GM19455 (cell line): Measurements from ENCODE around the gene SVIL.
"Not testable (repeated sequence)": the region's sequence is repeated elsewhere in the genome, so short reads cannot be mapped to it uniquely, and the experiment has no call there.

Source experiments
- ATAC-seq: cut with Tn5 transposase; IDR thresholded peaks from one replicate; pipeline ENCODE4 v1.9.1; 2021; ENCODE audit not compliant: unreplicated experiment

The SVIL gene

DNA sequence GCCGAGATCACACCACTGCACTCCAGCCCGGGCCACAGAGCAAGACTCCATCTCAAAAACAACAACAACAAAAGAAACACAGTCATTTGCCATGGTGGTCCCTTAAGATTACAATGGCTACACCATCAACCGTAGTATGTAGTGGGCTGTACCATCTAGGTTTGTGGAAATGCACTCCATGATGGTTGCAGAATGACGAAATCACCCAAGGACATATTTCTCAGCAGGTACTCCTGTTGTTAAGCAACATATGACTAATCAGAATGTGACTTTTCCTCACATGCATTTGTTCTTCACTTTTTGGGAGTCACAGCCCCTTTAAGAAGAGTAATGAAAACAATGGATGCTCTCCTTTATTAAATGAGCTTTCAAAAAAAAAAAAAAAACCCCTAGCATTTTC is 11.0 kb downstream of the SVIL start:
- ATAC-seq, result no peak

DNA sequence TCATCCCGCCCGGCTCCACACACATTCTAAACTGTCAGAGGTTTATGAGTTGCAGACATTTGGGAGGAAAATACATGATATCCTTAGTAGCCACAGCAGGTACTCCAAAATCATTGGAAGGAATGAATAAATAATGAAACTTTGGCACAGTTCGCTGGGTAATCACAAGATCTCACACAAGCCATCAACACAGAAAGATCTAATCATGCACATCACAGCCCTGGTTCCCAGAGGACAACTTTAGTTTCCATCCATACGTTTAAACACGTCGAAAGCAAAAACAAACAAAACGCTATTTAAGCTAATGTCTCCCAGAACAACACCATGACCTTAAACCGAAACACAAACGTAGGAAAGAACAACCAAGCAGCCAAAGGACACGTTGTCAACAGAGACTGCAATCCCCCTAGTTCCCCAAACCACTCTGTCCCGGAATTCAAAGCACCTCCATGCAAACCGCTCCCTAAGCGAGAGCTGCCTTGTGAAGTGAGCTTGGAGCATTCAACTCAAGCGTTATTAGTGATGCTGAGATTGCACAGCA is 12.3 kb downstream of the SVIL start:
- no peak for ATAC-seq

DNA sequence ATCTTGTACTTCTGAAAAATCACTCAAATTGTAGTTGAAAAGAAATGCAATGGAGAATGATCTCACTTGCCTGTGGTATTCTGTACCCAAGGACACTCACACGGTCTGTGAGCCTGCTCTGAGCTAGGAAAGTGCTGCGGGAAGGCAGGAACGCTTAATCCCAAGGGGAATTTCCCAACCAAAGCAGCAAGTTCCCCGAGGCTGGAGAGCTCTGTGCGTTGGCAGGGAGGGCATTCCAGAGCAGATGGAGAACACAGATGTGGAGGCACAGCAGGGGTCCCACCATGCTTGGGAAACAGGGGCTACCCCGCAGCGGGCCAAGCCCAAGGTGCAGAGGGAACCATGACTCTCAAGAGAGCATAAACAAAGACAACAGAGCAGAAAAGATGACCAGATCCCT is 13.6 kb downstream of the SVIL start:
- no peak for ATAC-seq

DNA sequence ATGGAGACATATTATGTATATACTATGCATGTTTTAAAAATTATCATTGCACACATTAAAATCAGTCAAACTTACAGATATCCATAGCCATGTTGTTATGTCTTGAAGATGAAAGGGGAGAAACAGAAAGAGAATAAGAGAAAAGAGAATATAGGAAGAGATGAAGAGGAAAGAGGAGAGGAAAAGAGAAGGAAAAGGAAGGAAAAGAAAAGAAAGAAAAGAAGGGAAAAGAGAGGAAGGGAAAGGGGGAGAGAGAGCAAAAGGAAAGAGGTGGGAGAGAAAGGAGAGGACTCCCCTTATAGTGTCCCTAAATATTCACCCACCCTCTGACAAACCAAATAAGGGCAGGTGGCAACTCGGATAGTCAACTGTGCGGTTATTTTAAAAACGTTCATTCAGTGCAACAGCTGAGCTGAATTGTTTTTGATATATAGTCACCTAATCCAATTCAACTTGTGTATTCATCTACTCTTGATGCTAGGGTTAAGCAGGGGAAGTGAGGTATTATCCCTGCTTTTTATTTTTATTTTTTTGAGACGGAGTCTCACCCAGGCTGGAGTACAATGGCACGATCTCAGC is 14.6 kb downstream of the SVIL start:
- ATAC-seq, result no peak

DNA sequence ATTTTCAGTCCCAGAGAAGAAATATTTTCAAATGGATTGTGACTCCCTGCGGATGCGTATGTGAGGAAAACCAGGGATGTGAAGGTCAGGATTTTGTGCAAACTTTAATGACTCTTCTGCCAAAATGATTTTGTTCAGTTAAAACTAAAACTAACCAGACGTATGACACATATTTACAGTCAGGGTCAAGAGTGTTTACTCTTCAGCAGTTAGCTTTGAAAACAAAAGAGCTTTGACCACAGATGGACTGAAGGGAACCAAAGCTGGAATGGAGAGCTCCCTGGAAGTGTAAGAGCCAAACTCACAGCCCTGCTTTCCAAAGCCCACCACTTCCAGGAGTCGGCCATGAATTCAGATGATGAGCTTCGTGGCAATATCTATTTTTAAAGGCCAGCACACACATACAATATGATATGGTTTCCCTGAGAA is 15.5 kb downstream of the SVIL start:
- ATAC-seq, result no peak

DNA sequence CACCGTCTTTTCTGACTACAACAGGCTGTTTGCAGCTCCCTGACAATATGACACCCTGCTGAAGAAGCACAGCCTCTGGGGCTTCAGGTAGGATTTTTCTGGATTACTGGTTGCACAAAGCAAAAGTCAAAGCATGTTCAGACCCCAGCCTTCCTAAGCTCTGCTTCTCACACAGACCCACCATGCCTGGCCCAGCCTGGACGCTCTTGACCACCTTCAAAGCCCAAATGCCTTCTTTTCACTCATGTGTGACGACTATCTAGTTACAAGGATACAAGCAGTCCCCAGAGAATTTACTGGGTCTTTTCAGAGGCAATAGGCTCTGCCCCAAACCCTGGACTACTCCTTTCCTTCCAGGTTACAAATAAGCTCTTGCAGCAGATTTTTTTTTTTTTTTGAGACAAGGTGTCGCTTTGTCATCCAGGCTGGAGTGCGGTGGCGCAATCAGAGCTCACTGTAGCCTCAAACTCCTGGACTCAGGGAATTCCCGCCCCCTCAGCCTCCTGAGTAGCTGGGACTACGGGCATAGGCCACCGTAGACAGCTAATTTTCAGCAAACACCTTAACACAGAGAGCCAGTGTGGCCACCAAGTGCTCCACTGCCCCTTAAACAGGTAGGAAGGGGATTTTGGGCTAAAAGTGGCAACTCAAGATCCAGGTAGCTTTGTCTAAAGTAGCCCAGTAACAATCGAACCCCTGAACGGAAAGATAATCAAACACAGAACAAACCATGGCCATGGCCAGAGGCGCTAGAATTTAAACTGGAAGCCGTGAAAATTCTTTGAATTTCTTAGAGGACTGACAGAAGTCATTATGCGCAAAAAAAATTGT is 16.2 kb downstream of the SVIL start:
- no peak for ATAC-seq

DNA sequence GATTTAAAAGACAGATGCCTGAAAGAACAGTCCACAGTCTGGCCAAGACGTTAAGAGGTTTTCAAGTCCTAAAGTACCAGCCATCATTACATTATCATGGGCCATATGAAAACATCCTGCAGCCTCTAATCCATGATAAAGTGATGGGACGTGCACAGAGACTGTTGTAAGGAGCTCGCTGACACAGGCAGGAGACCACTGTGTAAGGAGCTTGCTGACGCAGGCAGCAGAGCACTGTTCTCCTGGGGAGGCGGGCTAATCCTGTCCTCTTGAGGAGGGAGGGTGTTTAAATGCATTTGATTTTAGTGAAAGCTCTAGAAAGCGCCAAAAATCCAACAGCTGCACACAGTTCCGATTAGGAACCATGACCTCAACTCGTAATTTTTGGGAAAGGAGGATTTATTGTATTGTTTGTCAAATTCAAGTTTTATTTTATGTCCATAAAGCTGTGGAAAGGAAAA is 16.9 kb downstream of the SVIL start:
- ATAC-seq, result no peak

DNA sequence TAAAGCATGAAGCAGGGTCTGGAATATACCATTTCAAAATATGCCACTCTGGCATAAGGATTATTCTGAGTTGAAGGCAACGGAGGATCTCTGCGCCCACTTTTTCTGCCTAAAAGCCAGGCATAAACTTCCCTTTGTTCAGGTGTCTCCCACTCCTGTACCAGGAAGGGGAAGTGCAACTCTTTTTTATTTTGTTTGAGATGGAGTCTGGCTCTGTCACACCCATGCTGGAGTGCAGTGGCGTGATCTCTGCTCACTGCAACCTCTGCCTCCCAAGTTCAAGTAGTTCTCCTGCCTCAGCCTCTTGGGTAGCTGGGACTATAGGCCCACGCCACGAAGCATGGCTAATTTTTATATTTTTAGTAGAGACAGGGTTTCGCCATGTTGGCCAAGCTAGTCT is 18.2 kb downstream of the SVIL start:
- no peak for ATAC-seq

DNA sequence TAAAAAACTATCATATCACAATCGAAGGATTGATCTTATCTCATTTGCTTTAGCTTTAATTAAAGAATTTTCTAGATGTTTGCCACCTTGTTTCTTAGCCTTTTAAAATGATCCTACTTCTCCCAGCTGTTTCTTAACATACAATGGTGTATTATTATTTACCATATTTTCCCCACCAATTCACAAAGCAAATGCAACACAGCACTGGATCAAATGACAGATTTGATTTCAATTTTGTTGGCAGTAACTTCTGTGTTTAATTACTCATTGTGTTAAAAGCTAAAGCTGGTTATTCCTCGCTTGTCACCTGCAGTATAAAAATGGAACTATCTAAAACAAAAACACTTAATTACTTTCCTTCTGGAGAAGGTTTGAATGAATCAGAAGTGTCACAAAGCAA is 19.6 kb downstream of the SVIL start:
- no peak for ATAC-seq

DNA sequence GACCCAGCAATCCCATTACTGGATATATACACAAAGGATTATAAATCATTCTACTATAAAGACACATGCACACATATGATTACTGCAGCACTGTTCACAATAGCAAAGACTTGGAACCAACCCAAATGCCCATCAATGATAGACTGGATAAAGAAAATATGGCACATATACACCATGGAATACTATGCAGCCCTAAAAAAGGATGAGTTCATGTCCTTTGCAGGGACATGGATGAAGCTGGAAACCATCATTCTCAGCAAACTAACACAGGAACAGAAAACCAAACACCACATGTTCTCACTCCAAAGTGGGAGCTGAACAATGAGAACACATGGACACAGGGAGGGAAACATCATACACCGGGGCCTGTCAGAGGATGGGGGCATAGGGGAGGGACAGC is 20.5 kb downstream of the SVIL start:
- not testable (repeated sequence) for ATAC-seq

DNA sequence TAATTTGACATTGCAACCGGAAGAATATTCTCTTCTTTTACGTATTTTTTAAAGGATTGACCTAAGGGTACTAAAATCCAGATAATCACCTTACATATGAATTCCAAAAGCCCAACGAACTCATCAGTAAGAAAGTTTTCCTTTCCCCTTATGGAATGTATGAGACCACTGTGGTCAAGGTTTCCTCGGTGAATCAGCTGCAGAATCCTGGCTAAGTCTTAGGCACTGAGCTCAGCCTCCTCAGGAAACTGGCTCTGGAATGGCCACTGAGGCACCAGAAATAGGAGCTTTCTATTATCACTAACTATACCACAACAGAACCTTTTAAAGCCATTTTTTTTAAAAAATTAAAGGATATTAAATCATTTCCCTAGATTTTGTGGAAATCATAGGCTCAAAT is 21.0 kb downstream of the SVIL start:
- no peak for ATAC-seq

DNA sequence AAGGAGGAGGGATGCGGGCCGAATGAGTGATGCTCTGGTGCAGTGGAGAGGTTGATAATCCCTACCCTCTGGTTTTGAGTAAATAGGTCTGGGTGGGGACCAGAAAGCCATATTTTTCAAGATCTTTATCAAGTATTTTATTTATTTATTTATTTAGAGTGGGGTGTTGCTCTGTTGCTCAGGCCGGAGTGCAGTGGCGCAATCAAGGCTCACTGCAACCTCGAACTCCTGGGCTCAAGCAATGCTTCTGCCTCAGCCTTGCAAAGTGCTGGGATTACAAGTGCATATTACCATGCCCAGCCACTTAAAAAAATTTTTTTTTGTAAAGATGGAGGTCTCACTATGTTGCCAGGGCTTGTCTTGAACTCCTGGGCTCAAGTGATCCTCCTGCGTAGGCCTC is 21.6 kb downstream of the SVIL start:
- ATAC-seq, result no peak

DNA sequence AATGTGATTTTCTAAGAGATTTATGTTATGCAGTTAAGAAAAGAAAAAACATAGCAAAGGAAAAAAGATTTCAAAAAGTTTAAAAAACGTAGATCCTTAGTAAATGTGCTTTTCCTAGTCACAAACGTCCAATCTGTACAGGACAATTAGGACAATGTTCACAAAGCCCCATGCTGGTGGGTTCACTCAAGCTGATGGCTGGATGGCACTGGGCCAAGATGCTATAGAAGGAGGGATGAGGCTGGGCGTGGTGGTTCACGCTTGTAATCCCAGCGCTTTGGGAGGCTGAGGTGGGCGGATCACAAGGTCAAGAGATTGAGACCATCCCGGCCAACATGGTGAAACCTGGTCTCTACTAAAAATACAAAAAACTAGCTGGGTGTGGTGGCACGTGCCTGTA is 22.1 kb downstream of the SVIL start:
- no peak for ATAC-seq

DNA sequence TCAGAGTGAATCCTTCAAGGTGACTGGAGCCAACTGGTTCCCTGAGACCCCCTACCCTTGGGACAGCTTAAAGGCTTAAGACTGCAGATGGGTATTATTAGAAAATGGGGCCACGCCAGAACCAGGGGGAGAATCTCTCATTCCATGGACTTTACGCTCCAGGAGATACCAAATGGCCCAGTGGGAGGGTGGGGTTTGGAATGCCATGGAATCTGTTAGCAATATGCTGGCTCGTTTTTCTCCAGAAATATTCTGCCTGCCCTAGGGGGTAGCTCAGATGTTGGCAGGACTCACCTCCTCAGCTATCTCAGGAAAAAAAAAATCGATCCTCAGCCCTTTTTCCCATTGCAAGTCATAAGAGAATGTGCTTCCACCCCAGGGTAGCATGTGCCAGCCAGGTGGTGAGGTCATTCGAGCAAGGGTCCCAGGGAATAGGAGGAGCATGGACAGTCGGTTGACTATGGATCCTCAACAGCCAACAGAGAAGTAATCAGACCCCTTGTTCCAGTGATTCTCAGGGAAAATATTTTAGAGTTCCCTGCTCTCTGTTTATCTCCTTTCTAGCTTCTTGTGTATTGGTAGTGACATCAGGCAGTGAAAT is 22.9 kb downstream of the SVIL start:
- ATAC-seq, result no peak

DNA sequence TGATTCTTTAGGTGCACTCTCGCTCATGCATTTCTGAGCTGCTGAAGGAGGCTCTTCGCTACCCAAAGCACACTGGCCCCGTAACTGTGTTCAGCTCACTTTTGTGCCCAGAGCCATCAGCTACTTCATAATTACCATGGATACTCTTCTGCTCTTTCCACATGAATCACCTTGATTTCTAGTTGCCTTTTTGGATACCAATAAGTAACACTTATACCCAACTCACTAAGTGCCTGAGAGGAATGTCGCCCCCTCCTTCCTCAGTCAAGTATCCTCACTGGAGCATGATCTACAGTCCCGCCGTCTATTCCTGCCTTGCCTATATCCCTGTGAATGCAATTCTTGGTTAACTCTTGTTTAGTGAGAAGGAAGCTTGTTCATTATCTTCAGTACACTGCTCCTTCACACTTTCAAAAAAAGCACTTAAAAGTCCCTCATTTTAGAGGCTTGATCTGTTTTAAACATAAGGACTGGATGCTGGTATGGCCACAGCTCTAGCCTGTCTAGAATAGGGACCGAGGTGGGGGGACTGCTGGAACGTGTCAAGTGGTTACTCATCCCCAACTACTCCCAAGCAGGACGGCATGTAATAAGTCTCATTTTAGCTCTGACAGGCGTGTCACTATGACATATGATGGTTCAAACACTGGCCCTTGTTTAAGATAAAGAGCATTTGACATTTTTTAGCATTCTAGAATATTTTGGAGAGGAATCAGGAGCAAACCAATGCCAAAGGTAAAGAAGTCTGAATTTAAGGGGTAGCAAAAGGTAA is 23.7 kb downstream of the SVIL start:
- ATAC-seq, result no peak

DNA sequence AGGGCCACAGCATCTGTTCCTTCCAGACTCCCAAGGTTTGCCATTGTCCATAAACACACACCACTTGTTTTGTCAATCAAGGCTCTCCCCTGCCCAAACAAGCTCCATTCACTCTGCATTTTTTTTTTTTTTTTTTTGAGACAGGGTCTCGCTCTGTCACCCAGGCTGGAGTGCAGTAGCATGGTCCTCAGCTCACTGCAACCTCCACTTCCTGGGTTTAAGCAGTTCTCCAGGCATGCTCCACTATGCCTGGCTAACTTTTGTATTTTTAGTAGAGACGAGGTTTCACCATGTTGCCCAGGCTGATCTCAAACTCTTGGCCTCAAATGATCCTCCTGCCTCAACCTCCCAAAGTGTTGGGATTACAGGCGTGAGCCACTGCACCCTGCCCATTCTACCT is 24.4 kb downstream of the SVIL start:
- ATAC-seq, result not testable (repeated sequence)

DNA sequence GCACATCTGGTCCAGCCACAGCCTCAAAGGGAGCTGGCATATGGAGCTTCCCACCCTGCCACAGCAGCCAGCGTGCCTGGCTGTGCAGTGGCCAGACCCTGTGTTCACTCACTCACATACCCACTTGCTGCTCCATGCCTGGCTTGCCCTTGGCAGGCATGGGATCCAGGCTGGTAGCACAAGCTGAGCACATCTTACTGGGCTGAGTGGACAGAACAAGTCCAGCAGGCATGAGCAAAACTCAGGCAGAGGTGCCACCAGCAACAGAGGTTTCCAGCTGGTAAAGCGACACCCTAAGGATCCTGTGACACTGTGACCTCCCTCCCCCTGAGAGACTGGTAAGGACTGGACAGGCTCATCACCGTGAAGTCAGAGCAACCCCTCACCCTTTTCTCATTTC is 25.1 kb downstream of the SVIL start:
- ATAC-seq, result no peak

DNA sequence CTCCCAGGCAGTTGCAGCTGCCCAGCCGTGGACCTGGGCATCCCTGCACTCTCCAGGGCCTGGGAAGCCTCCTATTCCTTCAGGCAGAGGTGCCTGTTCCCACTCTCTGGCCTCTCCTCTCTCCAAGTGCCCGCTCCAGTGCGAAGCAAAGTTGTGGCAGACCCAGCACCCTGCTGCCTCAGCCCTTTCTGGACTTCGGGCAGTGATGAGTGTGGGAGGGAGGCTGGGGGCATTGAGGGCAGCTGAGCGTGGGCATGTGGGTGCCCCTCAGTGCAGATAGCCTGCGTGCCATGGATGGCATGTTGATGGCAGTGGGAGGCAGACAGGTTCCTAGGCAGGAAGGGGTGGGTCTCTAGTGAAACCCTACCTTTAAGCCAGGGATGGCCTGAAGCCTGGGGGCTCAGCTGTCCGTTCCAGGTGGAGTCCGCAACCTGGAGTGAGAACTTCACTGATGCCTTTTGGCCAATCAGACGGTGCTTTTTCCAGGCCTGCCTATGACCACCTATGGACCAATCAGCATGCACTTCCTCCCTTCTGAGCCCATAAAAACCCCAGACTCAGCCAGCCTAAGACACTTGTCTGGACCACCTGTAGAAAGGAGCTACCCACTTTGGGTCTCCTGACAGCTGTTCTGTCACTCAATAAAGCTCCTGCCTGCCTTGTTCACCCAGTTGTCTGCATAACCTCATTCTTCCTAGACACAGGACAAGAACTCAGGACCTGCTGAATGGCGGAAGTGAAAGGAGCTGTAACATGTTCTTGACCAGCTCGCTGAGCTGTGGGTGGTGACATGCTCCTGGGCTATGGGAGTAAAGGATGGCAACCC is 26.1 kb downstream of the SVIL start:
- no peak for ATAC-seq

DNA sequence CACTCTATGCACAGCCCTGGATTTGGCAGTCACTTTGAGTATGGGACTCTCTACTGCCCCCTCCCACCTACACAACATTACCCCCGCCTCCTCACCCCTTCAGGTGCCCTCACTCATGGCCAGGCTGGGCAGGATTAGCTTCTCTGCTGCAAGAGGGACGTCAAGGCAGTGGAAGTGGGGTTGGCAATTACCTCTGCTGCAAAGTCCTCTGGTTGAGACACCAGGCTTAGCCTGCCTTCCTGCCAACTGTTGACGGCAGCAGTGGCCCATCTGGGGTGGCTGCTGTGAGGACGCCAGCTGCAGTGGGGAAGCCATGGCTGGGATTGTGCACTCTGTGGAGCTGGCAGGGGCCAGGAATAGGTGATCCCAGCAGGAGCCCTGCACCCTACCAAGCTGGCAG is 26.7 kb downstream of the SVIL start:
- ATAC-seq, result no peak

DNA sequence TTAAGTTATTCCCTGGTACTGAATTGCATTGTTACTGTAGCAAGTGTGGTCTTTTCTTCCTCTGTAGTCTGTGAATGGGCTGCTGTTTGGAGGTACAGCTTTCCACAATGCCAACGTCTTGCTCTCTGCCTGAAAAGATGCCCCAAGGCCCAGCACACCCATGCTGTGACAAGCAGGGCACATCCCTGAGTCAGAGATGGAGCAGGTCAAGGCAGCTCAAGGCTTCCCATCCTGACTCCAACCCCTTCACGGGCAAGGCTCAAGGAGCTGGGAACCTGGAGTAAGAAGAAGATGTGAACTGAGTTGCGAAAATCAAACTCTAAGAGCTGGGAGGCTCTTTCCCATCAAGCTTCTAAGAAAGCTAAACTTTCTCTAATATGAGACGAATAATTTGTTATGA is 27.2 kb downstream of the SVIL start:
- ATAC-seq, result no peak
